ENCODE results near the gene SCN5A.

Gene SCN5A

DNA sequence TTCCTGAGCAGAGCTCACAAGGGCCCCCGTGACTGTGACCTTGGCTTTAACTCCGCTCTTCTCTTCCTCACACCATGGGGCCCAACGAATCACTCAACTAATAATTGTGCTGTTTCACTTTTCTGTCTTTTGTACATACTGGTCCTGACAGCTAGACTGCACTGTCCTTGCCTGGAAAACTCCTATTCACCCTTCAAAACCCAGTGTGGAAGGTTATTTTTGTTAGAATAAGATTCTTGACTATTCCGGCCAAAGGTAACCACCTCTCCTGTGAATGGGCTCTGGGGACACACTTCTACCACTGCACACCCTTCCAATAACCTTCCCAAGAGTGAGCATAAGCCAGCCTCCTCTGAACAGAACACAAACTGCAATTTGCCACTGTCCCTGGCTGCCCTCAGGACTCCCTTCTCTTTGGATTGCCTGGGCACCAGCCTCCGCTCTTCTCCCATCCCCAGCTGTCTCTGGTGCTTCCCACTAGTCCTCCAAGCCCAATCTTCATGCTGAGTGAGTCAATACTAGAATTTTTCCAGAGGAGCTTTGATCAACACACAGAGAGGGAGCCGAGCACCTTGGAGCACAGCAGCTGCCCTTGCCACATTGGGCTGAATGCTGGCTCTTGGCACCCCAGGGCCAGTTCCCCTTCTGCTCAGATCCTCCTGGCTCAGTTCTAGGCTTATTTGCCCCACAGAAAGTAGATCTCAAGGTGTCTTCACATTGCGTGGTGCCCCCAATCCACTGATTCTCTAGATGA lies 2.1 kb downstream of the SCN5A start:
- no peak for DNase-seq

- DNase-seq = peak; percentile 61
Measured at GRCh38 chr3:38646630-38647029, 2.9 kb downstream of the SCN5A start.

DNA sequence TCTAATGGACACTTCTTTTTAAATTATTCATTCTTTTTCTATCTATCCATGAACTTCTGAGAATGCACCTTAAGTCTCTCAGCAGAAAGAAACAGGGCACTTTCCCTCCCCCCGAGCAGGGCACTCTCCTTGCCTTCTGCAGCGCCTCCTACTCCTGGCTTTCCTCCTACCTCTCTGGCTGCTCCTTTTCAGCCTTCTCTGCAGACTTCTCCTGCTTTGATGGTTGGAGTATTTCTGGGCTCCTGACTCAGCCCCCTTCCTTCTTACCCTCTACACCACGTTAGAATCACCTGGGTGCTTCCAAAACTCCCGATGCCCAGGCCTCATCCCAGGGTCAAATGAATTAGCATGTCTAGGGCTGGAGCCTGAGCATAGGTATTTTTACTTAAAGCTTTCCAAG lies 3.4 kb downstream of the SCN5A start:
- no peak for DNase-seq

DNA sequence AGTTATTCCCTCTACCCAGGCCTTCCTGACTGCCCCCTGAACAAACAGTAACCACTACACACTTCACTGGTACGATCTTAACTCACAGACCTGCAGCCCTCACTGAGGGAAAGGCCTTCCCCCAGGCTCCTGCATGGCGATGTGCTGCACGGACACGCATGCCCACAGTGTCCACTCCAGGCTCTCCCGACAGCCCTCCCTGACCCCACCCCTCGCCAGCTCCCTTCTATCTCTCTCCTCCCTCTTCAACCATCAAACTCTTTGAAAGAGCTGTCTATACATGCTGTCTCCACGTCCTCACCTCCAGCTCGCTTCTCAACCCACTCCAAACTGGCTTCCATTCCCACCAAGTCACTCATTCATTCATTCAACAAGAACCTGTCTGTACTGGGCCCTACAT lies 3.9 kb downstream of the SCN5A start:
- DNase-seq = no peak

- DNase-seq = no peak
Measured at GRCh38 chr3:38645076-38645475, 4.4 kb downstream of the SCN5A start.

GRCh38 chr3:38644662-38645053 lies 4.8 kb downstream of the SCN5A start:
- no peak for DNase-seq

GRCh38 chr3:38644016-38644661 lies 5.3 kb downstream of the SCN5A start:
- no peak for DNase-seq

GRCh38 chr3:38643592-38643991 lies 5.9 kb downstream of the SCN5A start:
- no peak for DNase-seq

DNA sequence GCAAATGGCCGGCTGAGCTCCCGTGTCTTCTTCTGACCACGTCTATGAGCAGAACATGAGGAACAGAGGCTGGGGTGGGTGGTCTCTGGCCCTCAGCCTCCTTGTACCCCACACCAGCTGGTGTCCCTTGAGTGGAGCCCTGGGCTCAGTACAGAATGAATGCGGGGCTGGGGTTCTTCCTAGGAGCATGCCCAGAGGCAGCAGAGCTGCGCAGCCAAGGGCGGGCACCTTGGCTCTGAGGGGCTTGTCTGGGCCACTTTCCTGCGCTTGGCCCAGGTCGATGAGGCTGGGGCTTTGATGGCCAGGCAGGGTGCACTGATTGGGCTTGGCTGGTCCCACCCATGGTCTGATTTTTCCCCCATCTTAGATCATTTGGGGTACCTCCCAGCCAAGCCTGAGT lies 6.4 kb downstream of the SCN5A start:
- no peak for DNase-seq

DNA sequence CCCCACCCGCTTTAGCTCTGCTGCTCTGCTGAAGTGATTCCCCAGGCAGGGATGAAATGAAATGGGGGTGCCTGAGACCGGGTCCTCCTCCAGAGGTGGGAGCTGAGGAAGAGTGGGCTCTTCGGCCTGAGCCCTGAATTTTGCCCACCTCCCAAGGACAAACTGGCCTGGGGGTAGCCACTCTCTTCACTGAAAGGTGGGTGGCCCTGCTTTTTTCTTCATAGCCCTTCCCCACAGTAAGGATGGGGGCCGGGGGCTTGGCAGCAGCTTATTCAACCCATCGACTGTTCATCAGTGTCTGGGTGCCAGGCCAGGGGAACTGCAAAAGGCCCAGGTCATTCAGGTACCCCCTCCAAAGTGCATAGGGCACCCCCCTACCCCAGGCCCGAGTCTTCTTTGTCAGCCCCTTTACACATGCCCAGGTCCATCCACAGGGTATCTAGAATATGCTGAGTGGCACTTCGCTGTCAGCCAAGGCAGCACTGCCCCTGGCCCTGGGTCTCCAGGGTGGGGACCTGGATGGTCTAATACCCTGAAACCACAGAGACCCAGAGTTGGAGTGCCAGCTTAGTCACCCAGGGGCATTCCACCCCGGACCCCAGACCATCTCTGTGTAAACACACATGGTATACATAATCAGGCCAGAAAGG lies 7.9 kb downstream of the SCN5A start:
- DNase-seq = no peak

- no peak for DNase-seq
Measured at GRCh38 chr3:38640661-38641452, 8.6 kb downstream of the SCN5A start.

- no peak for DNase-seq
Measured at GRCh38 chr3:38638354-38638753, 11.1 kb downstream of the SCN5A start.

DNA sequence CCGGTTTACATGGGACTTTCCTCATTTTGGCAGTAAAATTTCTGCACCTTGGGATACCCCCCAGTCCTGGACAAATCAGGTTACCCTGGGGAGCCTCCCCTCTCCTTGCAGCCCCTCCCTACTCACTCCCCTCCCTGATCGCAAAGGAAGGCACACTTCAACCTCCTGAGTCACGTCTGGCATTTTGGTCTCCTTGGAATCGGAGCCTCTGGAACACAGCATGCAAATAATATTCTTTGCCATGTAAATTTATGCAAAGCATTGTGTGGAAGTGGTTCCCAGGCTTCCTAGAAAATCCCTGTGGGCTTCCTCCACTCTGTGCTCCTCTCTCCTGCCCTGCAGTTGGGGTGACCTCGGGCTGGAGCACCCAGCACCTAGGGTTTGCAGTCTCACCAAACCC lies 11.6 kb downstream of the SCN5A start:
- DNase-seq = no peak

DNA sequence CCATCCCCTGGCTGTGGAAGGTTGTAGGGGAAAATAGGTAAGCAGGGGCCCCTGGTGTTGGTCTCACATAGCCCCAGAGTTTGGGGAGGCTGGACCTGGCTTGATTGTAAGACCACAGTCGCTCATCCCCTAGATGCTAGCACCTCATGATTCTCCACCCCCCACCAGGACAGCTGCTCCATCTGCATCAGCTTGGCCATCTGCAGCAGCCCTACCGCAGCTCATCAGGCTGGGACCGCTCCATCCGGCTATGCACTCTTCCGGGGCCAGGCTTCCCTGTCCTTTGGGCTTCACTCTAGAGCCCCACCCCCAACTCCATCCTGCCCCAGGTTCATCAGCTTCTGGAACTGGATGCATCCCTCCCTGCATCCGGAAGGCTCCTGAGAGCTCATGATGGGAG lies 12.6 kb downstream of the SCN5A start:
- no peak for DNase-seq

DNA sequence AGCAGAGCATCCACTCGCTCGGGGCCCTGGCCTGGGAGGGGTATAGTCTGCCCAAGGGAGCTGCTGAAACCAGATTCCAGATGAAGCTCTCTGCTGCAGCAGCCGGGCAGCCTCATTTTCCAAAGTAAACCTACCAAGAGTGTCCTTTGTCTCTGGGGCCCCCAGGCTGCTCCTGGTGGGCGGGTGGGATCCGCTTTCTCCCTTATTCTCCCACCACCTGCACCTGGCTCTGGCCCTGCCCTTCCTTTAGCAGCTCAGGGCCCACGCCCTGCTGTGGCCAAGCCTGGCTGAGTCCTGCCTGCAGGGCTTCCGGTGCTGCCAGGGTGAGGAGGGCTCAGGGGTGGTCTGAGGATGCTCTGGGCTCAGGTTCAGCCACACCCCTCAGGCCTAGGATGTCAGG lies 13.0 kb downstream of the SCN5A start:
- DNase-seq = no peak

GRCh38 chr3:38634111-38634510 lies 15.4 kb downstream of the SCN5A start:
- DNase-seq = no peak

GRCh38 chr3:38632989-38633388 lies 16.5 kb downstream of the SCN5A start:
- DNase-seq = no peak

- DNase-seq = no peak
Measured at GRCh38 chr3:38630606-38631005, 18.9 kb downstream of the SCN5A start.

DNA sequence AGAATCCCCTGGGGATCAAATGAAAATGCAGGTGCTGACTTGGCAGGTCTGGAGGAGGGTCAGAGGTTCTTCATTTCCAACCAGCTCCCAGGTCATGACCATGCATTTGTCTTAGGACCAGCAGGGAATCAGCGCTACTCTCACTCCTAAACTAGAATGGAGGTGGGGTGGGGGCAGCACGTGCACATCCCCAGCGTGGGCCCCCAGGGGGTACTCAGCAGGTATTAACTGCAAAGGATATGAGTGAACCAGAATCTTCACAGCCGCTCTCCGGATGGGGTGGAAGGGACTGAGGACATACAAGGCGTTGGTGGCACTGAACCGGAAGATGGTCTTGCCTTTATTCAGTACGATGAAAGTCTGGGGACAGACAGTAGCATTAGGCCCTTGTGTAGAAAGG lies 19.4 kb downstream of the SCN5A start:
- DNase-seq = no peak

GRCh38 chr3:38628835-38629234 lies 20.7 kb downstream of the SCN5A start:
- DNase-seq = no peak

- peak; percentile 33 for DNase-seq
Measured at GRCh38 chr3:38627956-38628355, 21.5 kb downstream of the SCN5A start.

- no peak for DNase-seq
Measured at GRCh38 chr3:38626171-38626570, 23.3 kb downstream of the SCN5A start.

DNA sequence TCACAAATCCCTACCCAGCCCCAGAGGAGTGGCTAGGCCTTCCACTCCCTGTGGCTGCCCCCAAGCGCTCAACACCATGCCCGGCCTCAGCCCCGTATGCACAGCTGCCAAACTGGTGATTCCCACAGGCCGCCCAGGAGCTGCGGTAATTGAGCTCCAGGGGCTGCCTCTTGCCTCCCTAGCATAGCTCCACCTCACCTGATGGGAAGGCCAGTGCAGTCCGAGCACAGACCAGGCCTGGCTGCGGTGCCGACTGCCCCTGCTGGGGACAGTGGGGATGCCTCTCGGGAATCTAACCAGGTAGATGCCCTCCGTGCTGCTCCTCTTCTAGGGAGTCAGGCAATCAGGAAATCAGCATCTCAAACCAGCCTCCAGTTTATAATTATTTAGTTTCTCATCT lies 25.9 kb downstream of the SCN5A start:
- no peak for DNase-seq

GRCh38 chr3:38622336-38622735 lies 27.2 kb downstream of the SCN5A start:
- DNase-seq = no peak

Measured in OCI-M1 (cell line).